Vagina (tissue), 2 donors: ENCODE results near the gene UBTD1.

ENCODE experiments used
- POLR2A ChIP-seq, 2 donors: fragments of 450-650 bp; IDR thresholded peaks; one replicate each; pipeline ENCODE4 v1.6.1; 2017; ENCODE audit warnings: antibody characterized with exemption in 2 of 2, mild to moderate bottlenecking in 2 of 2, moderate library complexity in 2 of 2
- TF ChIP-seq, protein P1 (sequence below), 3 experiments: fragments of 450-650 bp in 2 of 3; fragments of 200-600 bp in 1 of 3; sonication (generic) in 1 of 3; IDR thresholded peaks; one replicate each; pipeline ENCODE4 v1.5.1; 2017 to 2019; ENCODE audit warnings: antibody characterized with exemption in 3 of 3, mild to moderate bottlenecking in 2 of 3, moderate library complexity in 2 of 3

DNA sequence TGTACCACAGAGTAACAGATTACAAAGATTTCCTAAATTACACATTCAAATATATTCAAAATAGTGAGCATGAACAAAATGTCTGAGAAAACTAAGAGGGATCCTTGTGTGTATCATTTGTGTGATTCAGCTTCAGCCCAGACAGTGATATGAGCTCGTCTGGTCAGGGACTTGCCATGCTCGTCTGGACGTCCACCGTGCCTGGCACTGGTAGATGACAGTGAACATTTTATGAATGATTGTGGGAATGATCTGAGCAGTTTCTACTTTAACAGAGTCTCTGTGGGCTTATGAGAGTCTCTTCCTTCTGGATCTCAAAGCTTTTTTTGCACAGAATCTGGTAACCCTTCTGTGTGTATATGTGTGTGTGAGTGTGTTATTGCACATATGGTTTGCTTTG is 39.7 kb downstream of the UBTD1 start:
- TF ChIP-seq, protein P1, sequence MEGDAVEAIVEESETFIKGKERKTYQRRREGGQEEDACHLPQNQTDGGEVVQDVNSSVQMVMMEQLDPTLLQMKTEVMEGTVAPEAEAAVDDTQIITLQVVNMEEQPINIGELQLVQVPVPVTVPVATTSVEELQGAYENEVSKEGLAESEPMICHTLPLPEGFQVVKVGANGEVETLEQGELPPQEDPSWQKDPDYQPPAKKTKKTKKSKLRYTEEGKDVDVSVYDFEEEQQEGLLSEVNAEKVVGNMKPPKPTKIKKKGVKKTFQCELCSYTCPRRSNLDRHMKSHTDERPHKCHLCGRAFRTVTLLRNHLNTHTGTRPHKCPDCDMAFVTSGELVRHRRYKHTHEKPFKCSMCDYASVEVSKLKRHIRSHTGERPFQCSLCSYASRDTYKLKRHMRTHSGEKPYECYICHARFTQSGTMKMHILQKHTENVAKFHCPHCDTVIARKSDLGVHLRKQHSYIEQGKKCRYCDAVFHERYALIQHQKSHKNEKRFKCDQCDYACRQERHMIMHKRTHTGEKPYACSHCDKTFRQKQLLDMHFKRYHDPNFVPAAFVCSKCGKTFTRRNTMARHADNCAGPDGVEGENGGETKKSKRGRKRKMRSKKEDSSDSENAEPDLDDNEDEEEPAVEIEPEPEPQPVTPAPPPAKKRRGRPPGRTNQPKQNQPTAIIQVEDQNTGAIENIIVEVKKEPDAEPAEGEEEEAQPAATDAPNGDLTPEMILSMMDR (IDR thresholded peaks at IDR 0.05): no peak
- TF ChIP-seq POLR2A (IDR thresholded peaks at IDR 0.05): no peak
